Left renal cortex interstitium (tissue), 4 donors: Measurements from ENCODE around the gene FDCSP. TPM values are rescaled to one million over a fixed set of nuclear protein-coding genes. Genes with fewer than 3 reads are reported as not detected.
"Not testable (repeated sequence)": the region's sequence is repeated elsewhere in the genome, so short reads cannot be mapped to it uniquely, and the experiment has no call there.

ENCODE experiments used
- DNase-seq, 4 donors: peaks; one replicate each; pipeline ENCODE4 v3.0.0-alpha.2; 2013; ENCODE audit warnings: low read depth in 4 of 4, low spot score in 2 of 4, missing footprints in 1 of 4
- polyA plus RNA-seq, 4 donors: library from polyadenylated mRNA; unstranded; fragments of 120-200 nt; gene quantifications; one replicate each; pipeline ENCODE4 v1.2.1, GENCODE V29; 2013; ENCODE audit not compliant: insufficient read length in 4 of 4

Gene FDCSP
- polyA plus RNA-seq, result 1 to 10 TPM in 3 of 4 donors, under 1 TPM in 1; 0.79 to 1.6 (median 1.4) TPM

DNA sequence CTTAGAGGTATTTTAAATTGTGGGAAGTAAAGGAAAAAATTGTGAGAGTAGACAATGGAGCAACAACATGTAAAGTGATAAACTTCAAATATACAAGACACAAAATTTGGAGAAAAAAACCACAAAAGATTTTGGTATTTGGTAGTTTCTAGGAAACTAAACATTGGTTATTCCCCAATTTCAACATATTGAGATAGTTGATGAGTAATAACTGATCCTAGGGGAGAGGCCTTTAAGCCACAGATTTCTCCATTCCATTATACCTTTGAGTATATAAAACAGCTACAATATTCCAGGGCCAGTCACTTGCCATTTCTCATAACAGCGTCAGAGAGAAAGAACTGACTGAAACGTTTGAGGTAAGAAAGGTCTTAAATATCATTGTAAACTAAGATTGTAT is at the start of gene FDCSP:
Gene FDCSP (plus strand): TSS at position 301 of the 400 bp plus-strand sequence. CDS start 5,071 bp downstream, outside the sequence.
- no peak for DNase-seq

DNA sequence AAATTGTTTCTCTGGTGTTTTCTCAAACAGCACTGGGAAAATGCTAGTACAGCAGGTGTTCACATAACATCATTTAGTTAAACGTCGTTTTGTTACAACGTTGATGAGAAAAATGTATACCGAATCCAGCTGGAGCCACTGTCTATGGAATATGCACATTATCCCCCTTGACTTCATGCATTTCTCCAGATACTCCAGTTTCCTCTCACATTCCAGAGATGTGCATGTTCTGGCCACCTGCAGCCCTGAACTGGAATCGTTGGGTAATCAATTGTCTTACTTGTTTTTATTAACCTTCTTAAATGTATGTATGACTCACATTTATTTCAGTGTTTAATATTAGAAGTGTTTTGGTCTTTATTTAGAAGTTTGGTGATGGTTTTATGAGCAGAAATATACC is 48.8 kb upstream of the FDCSP start:
- DNase-seq, result no peak

DNA sequence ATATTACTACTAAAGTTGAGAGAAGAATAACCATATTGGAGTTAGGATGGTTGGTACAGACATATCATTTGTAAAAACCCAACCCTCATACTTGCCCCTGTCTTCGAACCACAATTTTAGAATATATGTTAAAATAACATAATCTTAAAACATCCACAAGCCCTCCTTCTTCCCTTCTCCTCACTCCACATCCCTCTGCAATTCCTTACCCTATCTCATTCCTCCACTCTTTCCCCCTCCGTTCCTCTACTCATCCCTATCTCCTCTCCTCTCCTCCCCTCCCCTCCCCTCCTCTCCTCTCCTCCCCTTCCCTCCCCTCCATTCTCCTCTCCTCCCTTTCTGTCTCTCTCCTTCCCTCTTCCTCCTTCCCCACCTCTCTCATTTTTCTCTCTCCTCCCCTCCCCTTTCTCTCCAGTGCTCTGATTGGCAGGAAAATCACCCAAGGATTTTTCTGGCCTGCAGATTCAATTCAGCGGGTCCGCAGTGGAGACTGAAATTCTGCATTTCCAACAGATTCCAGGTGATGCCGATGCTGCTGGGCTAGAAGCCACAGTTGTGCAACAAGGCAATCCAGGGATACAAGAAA is 47.8 kb upstream of the FDCSP start:
- no peak for DNase-seq

DNA sequence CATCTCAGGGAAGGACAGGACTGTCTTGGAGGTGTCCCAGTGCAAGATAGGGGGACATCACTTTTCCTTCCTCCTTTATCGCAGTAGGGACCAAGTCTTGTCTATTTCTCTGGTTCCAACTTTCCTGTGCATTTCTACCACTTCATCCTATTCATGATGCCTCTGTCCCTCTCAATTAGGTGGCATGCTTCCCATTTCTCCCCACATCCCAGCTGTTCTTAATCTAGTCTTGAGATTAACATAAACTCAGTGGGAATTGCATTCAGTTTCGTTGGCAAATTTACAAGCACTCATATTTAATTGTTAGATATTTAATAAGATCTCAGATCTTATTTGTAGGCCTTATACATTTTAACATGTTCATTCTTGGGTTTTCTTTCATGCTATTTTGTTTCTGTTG is 46.1 kb upstream of the FDCSP start:
- DNase-seq, result no peak

DNA sequence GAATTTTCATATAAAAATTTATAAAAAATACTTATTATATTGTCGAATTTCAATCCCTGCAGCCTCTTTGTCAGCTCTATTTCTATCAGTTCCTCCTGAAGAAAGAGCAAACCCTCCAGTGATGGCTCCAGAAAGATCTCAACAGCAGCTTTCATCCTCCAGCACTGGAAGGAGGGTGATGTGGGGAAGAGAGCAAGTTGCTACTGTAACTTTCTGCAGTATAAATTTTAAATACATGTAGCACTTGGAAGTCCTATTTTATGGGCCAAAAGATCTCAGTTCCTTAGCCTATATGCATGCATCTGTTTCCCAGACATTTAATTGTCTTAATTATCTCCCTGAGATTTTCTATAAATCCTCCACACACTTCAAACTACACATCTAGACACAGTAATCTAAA is 44.1 kb upstream of the FDCSP start:
- DNase-seq, result no peak

DNA sequence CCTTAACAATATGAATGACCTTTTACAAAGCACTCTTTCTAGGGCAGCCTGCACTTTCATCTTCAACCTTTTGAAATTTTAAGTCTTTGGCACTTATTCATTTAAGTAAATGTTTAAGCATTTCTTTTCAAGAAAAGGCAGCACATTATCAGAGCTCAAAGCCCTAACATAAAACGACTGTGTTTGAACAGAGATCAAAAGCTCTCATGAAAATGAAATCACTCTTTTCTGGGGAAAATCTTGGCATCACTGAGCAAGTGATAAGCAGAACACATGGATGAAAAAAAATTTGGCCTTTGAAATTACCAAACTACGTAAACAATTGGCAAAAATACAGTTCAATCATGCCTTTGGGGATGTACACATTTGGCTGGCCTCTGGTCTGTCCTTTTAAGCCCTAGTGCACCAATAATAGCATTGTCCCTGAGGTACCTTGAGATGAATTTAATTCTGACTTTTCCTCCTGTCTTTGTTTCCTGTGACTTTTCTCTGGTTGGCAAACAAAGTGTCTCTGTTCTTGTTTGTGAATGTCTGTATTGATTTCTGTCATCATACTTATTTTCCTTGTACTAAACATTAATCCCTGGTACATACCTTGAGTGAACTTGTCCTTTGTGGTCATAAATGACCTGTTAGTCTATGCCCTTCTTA is 43.3 kb upstream of the FDCSP start:
- no peak for DNase-seq

DNA sequence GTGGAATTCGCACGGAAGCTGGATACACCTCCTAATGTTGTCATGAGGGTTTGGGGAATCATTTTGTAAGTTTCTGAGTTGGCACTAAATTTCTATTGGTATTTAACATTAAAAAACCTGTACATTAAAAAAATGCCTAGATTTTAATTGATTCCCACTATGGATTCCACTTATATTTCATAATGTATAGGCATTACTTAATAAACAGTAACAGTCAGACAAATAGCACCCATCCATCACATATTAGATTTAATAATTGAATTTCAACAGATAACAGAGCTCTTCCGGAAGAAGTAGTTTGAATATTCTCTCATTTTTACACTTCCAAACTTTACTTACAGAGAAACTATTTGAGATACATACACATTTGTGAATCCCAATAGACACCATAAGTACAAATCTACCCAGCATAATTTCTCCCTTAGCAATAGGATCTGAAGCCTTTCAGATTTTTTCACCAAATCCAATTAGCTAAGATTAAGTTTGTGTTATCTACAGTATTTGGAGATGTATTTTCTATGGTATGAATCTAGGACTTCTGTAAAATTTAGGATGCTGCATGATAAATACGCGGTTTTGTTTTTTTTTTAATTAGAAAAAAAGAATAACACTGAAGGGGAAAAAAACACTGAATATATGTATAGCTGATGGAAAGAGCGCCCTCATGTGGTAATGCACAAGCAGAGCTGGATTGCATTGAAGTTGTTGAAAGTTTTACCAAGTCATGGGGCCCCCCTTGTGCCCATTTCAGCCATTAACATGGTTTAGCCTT is 42.6 kb upstream of the FDCSP start:
- DNase-seq, result no peak

DNA sequence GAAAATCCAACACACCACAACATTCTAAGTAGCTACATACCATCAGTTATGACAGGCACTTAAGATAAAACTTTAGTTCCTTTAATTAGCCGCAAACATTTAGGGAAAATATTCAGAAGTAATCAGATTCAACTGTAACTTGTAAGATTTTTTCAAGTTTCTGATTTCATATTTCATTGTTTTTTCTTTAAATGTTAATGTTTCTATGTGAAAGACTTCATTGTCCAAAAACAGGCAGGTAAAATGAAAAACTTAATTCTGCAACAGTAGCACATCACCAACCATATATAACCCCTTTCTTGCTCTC is 42.0 kb upstream of the FDCSP start:
- no peak for DNase-seq

DNA sequence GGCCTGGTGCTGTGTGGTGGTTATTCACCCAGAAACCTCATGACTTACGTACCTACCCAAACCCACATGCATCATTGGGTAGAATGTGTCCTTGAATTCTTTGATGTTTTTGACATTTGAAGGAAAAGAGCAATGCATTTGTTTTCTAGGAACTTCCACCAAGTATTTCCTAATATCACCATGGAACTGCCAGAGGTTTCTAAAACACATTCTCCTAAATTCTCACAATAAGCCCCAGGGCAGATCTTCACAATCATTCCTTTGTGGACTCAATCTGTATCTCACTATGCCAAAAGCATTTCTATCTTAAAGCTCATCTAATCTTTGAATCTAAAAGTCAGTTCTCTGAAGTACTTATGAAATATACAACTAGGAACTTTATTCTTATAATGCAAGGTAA is 38.7 kb upstream of the FDCSP start:
- no peak for DNase-seq

DNA sequence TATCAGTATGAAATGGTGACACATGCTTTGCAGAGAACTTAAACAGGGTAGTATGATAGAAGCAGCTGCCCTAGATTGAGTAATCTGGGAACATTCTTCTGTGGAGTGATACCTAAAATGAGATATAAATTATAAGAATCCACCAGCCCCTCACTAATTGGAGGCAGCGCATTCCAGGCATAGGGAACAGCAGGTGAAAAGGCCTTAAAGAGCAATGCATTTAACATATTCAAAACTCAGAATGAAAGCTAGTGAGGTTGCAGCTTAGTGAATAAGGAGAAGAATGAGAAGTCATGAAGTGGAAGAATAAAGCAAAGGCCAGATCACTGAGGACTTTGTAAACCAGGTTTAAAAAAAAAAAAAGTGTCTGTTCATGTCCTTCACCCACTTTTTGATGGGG is 35.3 kb upstream of the FDCSP start:
- no peak for DNase-seq

DNA sequence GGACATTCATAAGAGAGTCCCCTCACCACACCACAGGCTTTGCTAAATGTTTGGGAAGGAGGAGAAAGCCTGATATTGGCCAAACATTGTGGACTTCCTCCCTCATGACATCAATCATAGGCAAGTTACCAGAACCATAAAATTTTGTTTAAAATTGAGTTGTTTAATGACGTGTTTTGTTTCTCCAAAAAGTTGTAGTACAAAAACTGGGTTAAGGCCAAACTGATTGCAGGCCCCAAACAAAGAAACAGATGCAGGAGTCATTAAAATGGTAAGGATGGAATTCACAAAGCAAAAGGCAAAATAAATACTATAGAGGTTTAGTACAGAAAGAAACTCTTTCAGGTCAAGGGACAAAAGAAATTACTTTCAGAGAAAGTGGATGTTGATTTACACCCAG is 34.3 kb upstream of the FDCSP start:
- DNase-seq, result no peak

DNA sequence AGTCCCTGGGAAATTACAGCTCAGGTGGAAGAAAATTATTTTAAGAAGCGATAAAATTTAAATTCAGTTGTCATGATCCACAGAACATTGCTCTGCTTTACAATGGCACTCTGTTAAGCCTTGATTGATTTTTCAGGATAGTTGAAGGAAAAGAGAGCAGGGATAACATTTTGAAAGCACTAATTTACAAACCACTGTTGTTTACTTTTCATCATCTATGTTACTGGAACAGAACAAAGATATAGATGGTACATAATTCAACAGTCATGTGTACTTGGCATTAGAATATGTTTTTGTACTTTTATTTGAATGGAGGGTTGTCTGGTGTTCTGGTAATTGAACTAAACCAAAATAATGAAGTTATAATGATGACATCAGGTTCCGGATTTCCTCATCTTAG is 33.0 kb upstream of the FDCSP start:
- DNase-seq, result no peak

DNA sequence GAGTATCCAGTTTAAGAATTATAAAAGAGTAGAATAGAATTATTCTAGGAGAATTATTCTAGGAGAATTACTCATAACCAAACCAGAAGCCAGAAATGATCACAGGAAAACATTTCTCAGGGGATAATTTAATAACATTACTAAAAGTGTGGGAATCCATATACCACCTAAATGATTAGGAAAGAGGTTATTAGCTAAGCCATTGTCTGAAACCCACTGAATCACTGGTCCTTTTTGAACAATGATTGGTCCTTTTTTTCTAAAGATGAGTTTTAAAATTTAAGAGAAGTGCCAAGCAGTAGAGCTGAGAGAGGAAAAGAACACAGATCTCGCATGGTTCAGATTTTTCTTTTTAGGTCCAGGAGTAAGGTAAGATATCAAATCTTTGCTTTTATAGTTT is 30.5 kb upstream of the FDCSP start, which contains the start of gene ODAM:
Gene ODAM (plus strand): TSS at position 301 of the 400 bp plus-strand sequence. CDS start 819 bp downstream, outside the sequence.
- DNase-seq, result no peak

DNA sequence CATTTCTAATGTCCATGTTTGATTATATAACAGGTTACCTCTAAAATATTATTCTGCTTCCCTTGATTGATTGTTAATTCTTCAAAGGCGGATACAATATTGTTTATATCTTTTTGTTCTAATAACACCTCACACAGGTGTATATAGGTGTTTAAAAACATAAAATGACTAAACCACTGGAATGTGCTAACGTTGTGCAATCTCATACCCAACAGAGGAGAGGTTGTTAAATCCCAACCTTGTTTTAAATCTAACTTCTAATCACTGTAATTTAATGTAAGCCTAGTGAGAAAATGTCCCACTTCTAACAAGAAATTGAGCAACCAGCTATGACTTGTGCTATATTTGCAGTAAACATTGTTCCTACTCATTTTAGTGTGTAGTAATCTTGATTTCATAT is 29.1 kb upstream of the FDCSP start:
- DNase-seq, result no peak

DNA sequence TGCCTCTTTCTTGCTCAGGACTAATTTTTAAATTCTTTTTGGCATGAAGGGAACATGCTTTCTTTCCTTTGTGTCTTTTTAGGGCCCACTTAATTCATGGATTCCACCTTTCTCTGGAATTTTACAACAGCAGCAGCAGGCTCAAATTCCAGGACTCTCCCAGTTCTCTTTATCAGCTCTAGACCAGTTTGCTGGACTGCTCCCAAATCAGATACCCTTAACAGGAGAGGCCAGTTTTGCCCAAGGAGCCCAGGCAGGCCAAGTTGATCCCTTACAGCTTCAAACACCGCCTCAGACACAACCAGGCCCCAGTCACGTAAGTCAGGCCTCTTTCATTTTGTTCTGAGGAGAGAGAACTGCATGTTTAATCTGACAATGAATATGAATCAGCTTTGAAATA is 28.1 kb upstream of the FDCSP start:
- no peak for DNase-seq

DNA sequence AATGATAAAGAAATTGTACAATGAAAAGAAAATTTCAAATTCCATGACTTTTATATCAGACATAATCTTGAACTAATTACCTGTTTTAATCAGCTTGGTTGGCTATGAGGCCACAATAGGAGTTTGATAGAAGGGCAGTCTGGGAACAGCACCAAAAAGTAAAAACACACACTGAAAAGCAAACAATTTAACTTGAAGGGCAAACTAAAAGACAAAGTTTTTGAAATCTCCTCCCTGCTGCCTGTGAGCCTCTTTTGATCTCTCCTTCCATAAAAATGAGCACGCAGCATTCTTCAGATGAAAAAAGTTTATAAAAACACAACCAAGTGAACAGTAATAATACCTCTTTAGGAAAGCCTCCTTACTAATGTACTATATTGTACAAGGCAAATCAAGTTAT is 22.3 kb upstream of the FDCSP start:
- no peak for DNase-seq

DNA sequence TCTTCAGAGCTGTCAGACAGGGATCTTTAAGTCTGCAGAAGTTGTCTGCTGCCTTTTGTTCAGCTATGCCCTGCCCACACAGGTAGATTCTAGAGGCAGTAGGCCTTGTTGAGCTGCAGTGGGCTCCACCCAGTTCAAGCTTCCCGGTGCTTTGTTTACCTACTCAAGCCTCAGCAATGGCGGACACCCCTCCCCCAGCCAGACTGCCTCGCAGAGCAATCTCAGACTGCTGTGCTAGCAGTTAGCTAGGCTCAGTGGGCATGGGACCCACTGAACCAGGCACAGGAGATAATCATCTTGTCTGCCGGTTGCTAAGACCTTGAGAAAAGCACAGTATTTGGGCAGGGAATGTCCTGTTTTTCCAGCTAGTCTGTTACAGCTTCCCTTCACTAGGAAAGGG is 13.2 kb upstream of the FDCSP start:
- DNase-seq, result not testable (repeated sequence)

DNA sequence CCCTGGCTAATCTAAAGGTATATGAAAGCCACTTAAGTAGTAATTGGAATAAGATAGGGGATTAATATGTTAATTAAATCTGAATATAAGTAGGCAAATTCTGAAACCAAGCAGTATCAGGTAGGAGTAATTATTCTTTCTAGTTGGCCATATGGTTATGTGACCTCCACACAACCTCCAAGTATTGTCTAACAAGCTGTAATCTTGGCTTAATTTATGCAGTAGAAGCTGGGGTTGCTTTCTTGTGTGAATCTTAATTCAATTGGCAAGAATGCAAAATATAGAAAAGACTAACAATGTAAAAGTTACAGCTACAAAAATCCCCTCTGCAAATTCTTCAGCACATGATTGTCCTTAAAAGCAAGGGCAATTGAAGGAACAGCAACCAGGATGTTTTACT is 9.8 kb upstream of the FDCSP start:
- DNase-seq, result not testable (repeated sequence)

DNA sequence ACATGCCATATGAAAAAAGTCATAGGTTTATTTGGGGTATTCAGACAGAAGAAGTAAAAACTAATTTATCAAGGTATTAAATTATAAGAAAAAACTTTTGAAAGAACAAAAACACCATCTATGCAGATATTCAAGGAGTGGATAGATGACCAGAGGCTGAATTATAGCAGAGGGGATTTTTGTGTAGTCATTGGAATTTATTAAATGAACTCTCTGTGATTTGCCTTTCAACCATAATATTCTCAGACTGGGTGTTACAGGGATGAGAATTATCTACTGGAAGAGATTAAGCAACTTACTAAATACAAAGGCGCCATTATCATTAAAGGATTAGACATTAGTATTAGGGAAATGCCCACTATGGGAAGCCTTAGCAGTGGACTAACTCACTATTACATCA is 9.4 kb upstream of the FDCSP start:
- DNase-seq, result not testable (repeated sequence)

DNA sequence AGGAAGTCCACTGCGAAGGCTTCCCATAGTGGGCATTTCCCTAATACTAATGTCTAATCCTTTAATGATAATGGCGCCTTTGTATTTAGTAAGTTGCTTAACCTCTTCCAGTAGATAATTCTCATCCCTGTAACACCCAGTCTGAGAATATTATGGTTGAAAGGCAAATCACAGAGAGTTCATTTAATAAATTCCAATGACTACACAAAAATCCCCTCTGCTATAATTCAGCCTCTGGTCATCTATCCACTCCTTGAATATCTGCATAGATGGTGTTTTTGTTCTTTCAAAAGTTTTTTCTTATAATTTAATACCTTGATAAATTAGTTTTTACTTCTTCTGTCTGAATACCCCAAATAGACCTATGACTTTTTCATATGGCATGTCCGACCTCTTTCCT is 4.5 kb upstream of the FDCSP start:
- not testable (repeated sequence) for DNase-seq

DNA sequence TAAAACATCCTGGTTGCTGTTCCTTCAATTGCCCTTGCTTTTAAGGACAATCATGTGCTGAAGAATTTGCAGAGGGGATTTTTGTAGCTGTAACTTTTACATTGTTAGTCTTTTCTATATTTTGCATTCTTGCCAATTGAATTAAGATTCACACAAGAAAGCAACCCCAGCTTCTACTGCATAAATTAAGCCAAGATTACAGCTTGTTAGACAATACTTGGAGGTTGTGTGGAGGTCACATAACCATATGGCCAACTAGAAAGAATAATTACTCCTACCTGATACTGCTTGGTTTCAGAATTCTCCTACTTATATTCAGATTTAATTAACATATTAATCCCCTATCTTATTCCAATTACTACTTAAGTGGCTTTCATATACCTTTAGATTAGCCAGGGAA is 4.1 kb upstream of the FDCSP start:
- DNase-seq, result not testable (repeated sequence)

DNA sequence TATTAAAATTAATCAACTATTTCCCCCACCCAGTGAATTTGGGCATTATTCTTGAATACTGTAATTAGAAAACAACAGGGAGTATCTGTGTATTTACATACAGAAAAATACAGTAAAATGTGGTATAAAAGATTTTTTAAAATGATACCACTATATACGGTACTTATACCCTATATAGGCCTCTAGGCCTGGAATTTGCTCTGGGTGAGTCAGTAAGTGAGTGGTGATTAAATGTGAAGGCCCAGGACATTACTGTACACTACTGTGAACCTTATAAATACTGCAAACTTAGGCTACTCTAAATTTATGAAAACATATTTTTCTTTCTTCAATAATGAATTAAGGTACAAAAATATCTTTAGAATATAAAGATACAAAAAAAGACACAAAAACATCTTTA is 10.2 kb downstream of the FDCSP start:
- no peak for DNase-seq
